Panc1 (cell line): Measurements from ENCODE around the gene SYCP2. TPM values are rescaled to one million over a fixed set of nuclear protein-coding genes. Genes with fewer than 3 reads are reported as not detected.
"Not testable (repeated sequence)": the region's sequence is repeated elsewhere in the genome, so short reads cannot be mapped to it uniquely, and the experiment has no call there.

Experiments
- ATAC-seq: fragments of 200-7000 bp; cut with Tn5 transposase; 2 replicates; pipeline ENCODE4 v1.9.1; 2020; ENCODE audit warnings: mild to moderate bottlenecking, moderate library complexity
- BruUV-seq: library from RNA; stranded (reverse); fragments of 400-500 nt; replicated peaks from 2 replicates; lab custom pipeline; 2021; lab: Mats Ljungman, UMichigan
- CTCF ChIA-PET: fragments of 300-600 bp; sonication (Branson Sonifier 250); formaldehyde crosslinking; loops from one replicate; lab custom pipeline; 2022; ENCODE audit warnings: antibody characterized with exemption; lab: Charles Lee
- POLR2A ChIA-PET: fragments of 300-600 bp; sonication (Branson Sonifier 250); formaldehyde crosslinking; loops from one replicate; lab custom pipeline; 2022; ENCODE audit warnings: antibody characterized with exemption; lab: Charles Lee
- DNase-seq: peaks from one replicate; pipeline ENCODE4 v3.0.0-alpha.2; 2010; ENCODE audit warnings: low read depth, low spot score
- H3K27ac ChIP-seq: 2 replicates; pipeline ENCODE4 v1.5.1; 2011; ENCODE audit warnings: mild to moderate bottlenecking, low read length, inconsistent platforms
- H3K27me3 ChIP-seq: fragments of 200-500 bp; sonication (Bioruptor generic); 2 replicates; pipeline ENCODE4 v1.6.0; 2014; ENCODE audit warnings: low read length, inconsistent platforms; ENCODE audit not compliant: control insufficient read depth, insufficient read depth
- H3K36me3 ChIP-seq: fragments of 200-500 bp; sonication (Bioruptor generic); 2 replicates; pipeline ENCODE4 v1.5.1; 2014; ENCODE audit warnings: inconsistent platforms, mild to moderate bottlenecking, low read length, moderate library complexity; ENCODE audit not compliant: control insufficient read depth, insufficient read depth
- H3K4me1 ChIP-seq: 2 replicates; pipeline ENCODE4 v1.5.1; 2011; ENCODE audit warnings: inconsistent platforms, mild to moderate bottlenecking, low read length, moderate library complexity; ENCODE audit not compliant: control insufficient read depth, insufficient read depth
- H3K4me3 ChIP-seq, 2 experiments: 2 replicates each; pipeline ENCODE4 v1.5.1; 2011 to 2012; ENCODE audit warnings: low read depth in 2 of 2, low read length in 2 of 2, mild to moderate bottlenecking in 2 of 2, inconsistent platforms in 1 of 2, moderate library complexity in 1 of 2
- H3K9me3 ChIP-seq: fragments of 200-500 bp; sonication (Bioruptor generic); 2 replicates; pipeline ENCODE4 v1.5.1; 2014; ENCODE audit warnings: low read depth, mild to moderate bottlenecking, inconsistent platforms, low read length, moderate library complexity; ENCODE audit not compliant: control insufficient read depth, insufficient read depth
- POLR2AphosphoS5 ChIP-seq: IDR thresholded peaks from 2 replicates; pipeline ENCODE4 v1.6.1; 2012; ENCODE audit warnings: mild to moderate bottlenecking, low read depth, low read length, moderate library complexity
- SIN3A ChIP-seq: IDR thresholded peaks from 2 replicates; pipeline ENCODE4 v1.6.1; 2012; ENCODE audit warnings: low read depth, mild to moderate bottlenecking, low read length, moderate library complexity, borderline replicate concordance; ENCODE audit not compliant: insufficient read depth
- TCF7L2 ChIP-seq: IDR thresholded peaks from 2 replicates; pipeline ENCODE4 v1.6.1; 2011; ENCODE audit warnings: mild to moderate bottlenecking, low read depth, low read length, inconsistent platforms
- in situ Hi-C: cut with HindIII; loops from 2 replicates; pipeline ENCODE4 v1.10.0; 2016; ENCODE audit warnings: low sequenced_read_pairs, low pct_unique_long_range_greater_than_20kb
- intact Hi-C: fragments of 100-400 bp; cut with micrococcal nuclease; formaldehyde crosslinking; loops from one replicate; pipeline ENCODE4 v1.10.0; 2022; ENCODE audit not compliant: unreplicated experiment
- total RNA-seq: library from RNA; stranded (reverse); gene quantifications from one replicate; pipeline ENCODE4 v1.2.1, GENCODE V29; 2021; ENCODE audit not compliant: unreplicated experiment
- TF ChIP-seq, protein P1 (sequence below): fragments of 450-650 bp; IDR thresholded peaks from 2 replicates; pipeline ENCODE4 v1.5.1; 2017; ENCODE audit warnings: mild to moderate bottlenecking
- TF ChIP-seq, protein P2 (sequence below), 2 experiments: IDR thresholded peaks; 2 replicates each; pipeline ENCODE4 v1.6.1; 2011 to 2012; ENCODE audit warnings: low read depth in 2 of 2, control low read depth in 1 of 2, low read length in 1 of 2, mild to moderate bottlenecking in 1 of 2, moderate library complexity in 1 of 2; ENCODE audit not compliant: insufficient read depth in 1 of 2

Gene SYCP2
- total RNA-seq, 1 experiment from 2014 or later = 39.7 TPM

DNA sequence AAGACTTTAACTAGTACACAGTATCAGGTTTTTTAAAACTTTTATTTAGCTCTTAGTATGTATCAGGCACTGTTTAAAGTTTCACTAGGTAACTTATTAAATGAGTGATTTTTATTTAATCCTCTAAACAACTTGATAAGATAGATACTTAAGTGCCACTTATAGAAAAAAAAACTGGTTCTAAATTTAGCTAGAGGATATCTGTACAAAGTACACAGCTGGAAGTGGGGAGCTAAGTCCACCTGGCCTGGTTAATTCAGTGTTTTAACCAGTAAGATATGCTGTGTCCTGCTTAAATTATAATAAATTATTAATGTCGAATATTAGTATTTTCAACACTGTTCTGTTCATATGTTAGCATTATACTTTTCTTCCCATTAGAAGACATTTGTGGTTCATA is 37.5 kb downstream of the SYCP2 start:
- Histone ChIP-seq H3K27me3 (no peaks in the 10 kb centered on the region), H3K9me3 (no peaks in the 10 kb centered on the region), H3K36me3 (peaks cover 44% of the 10 kb centered on the region), H3K4me1 (no peaks in the 10 kb centered on the region), H3K27ac (no peak overlapping the region), H3K4me3 (no peak overlapping the region)
- intact Hi-C loops = no loop called here
- in situ Hi-C loops = no loop called here
- no peak for DNase-seq
- POLR2A ChIA-PET = no interaction called here
- TF ChIP-seq POLR2AphosphoS5 (no peak), SIN3A (no peak), TCF7L2 (no peak)
- TF ChIP-seq, protein P1, sequence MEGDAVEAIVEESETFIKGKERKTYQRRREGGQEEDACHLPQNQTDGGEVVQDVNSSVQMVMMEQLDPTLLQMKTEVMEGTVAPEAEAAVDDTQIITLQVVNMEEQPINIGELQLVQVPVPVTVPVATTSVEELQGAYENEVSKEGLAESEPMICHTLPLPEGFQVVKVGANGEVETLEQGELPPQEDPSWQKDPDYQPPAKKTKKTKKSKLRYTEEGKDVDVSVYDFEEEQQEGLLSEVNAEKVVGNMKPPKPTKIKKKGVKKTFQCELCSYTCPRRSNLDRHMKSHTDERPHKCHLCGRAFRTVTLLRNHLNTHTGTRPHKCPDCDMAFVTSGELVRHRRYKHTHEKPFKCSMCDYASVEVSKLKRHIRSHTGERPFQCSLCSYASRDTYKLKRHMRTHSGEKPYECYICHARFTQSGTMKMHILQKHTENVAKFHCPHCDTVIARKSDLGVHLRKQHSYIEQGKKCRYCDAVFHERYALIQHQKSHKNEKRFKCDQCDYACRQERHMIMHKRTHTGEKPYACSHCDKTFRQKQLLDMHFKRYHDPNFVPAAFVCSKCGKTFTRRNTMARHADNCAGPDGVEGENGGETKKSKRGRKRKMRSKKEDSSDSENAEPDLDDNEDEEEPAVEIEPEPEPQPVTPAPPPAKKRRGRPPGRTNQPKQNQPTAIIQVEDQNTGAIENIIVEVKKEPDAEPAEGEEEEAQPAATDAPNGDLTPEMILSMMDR = no peak
- TF ChIP-seq, protein P2, sequence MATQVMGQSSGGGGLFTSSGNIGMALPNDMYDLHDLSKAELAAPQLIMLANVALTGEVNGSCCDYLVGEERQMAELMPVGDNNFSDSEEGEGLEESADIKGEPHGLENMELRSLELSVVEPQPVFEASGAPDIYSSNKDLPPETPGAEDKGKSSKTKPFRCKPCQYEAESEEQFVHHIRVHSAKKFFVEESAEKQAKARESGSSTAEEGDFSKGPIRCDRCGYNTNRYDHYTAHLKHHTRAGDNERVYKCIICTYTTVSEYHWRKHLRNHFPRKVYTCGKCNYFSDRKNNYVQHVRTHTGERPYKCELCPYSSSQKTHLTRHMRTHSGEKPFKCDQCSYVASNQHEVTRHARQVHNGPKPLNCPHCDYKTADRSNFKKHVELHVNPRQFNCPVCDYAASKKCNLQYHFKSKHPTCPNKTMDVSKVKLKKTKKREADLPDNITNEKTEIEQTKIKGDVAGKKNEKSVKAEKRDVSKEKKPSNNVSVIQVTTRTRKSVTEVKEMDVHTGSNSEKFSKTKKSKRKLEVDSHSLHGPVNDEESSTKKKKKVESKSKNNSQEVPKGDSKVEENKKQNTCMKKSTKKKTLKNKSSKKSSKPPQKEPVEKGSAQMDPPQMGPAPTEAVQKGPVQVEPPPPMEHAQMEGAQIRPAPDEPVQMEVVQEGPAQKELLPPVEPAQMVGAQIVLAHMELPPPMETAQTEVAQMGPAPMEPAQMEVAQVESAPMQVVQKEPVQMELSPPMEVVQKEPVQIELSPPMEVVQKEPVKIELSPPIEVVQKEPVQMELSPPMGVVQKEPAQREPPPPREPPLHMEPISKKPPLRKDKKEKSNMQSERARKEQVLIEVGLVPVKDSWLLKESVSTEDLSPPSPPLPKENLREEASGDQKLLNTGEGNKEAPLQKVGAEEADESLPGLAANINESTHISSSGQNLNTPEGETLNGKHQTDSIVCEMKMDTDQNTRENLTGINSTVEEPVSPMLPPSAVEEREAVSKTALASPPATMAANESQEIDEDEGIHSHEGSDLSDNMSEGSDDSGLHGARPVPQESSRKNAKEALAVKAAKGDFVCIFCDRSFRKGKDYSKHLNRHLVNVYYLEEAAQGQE (IDR thresholded peaks at IDR 0.05; ENCODE audit: insufficient read depth in 1 of 2, low read depth in 2 of 2, low read length in 1 of 2) = no peak
- no peak for ATAC-seq
- BruUV-seq = no TSS peak
- CTCF ChIA-PET = no interaction called here

DNA sequence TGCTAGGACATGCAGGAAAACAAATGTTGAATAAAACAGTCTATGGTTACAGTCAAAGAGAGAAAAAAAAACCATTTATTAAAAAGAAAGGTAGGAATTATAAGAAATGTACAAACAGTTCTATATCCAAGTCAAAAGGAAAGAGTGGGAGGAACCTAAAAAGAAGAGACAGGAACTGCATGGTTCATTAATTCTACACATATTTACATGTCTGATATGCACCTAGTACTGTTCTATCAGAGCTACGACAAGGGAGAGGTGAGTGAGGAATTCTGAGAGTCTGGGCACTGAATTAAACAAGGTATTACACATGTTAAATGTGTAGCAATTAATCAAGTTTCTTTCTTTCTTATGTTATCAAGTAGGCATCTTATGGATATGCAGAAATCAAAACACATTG is 41.9 kb downstream of the SYCP2 start:
- intact Hi-C loops = no loop called here
- Histone ChIP-seq H3K9me3 (no peaks in the 10 kb centered on the region), H3K27me3 (no peaks in the 10 kb centered on the region), H3K4me1 (no peaks in the 10 kb centered on the region), H3K4me3 (no peak overlapping the region), H3K27ac (no peak overlapping the region), H3K36me3 (peaks cover 34% of the 10 kb centered on the region)
- DNase-seq = no peak
- CTCF ChIA-PET = no interaction called here
- ATAC-seq = no peak
- TF ChIP-seq POLR2AphosphoS5 = no peak
- TF ChIP-seq, protein P2 (IDR thresholded peaks at IDR 0.05; ENCODE audit: insufficient read depth in 1 of 2, low read depth in 2 of 2, low read length in 1 of 2) = no peak
- no TSS peak for BruUV-seq
- in situ Hi-C loops = no loop called here
- POLR2A ChIA-PET = no interaction called here

DNA sequence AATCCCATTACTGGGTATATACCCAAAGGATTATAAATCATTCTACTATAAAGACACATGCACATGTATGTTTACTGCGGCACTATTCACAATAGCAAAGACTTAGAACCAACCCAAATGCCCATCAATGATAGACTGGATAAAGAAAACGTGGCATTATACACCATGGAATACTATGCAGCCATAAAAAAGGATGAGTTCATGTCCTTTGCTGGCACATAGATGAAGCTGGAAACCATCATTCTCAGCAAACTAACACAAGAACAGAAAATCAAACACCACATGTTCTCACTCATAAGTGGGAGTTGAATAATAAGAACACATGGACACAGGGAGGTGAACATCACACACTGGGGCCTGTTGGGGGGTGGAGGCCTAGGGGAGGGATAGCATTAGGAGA is 43.4 kb downstream of the SYCP2 start:
- not testable (repeated sequence) for H3K9me3 ChIP-seq, ATAC-seq

More for the DNA sequence above, 43.4 kb downstream of the SYCP2 start:
- intact Hi-C loops, H3K27me3 ChIP-seq, DNase-seq, BruUV-seq, CTCF ChIA-PET, H3K4me3 ChIP-seq, H3K4me1 ChIP-seq, in situ Hi-C loops, POLR2A ChIA-PET, H3K27ac ChIP-seq: not testable (repeated sequence)
- H3K36me3 ChIP-seq = peaks cover 36% of the 10 kb centered on the region
